Body of pancreas (tissue), 4 donors: Measurements from ENCODE around the gene EREG.

Experiments used
- CTCF ChIP-seq, 7 experiments: fragments of 450-650 bp in 4 of 7; fragments of 200-600 bp in 3 of 7; sonication (generic) in 3 of 7; IDR thresholded peaks; one replicate each; pipeline ENCODE4 v1.5.1; 2016 to 2019; ENCODE audit warnings: antibody characterized with exemption in 7 of 7
- POLR2A ChIP-seq, 3 donors: fragments of 450-650 bp; IDR thresholded peaks; one replicate each; pipeline ENCODE4 v1.6.1; 2016; ENCODE audit warnings: antibody characterized with exemption in 3 of 3, mild to moderate bottlenecking in 2 of 3

GRCh38 chr4:74426101-74426500 lies 61.2 kb downstream of the EREG start:
- TF ChIP-seq CTCF (IDR thresholded peaks at IDR 0.05), result no peak
- no peak for TF ChIP-seq POLR2A (IDR thresholded peaks at IDR 0.05)
